ENCODE data around the gene SDK1.

The SDK1 gene

GRCh38 chr7:4026941-4027486 is 726.0 kb downstream of the SDK1 start:
- no peak for DNase-seq

- DNase-seq = no peak
Observed at GRCh38 chr7:4028221-4028620, 727.2 kb downstream of the SDK1 start.

GRCh38 chr7:4029941-4030340 is 728.9 kb downstream of the SDK1 start:
- DNase-seq = no peak

DNA sequence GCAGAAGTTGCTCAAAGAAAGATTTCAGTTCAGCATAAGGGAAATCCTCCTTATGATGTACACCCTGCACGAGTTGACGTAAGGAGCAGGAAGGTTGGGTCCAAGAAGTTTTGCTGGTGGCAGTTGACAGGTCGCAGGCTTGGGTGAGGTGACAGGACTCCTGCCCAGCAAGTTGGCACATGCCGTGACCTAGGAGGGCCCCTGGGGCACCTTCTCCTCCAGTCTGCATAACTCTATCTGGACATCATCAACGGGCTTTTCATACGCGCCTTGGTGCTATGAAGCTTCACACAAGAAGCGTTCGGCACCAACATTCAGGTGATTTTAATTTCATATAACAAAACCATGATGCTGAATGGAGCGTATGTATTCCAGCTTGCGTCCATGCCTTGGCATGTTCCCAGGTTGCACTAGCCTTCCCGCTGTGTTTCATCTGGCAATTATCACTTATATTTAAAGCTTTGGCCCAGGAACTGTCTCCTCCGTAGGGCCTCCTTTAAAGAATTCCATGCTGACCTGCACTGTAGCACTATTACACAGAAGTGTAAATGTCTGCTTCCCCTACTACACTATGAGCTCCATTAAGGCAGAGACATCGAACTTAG is 729.4 kb downstream of the SDK1 start:
- DNase-seq = no peak

DNA sequence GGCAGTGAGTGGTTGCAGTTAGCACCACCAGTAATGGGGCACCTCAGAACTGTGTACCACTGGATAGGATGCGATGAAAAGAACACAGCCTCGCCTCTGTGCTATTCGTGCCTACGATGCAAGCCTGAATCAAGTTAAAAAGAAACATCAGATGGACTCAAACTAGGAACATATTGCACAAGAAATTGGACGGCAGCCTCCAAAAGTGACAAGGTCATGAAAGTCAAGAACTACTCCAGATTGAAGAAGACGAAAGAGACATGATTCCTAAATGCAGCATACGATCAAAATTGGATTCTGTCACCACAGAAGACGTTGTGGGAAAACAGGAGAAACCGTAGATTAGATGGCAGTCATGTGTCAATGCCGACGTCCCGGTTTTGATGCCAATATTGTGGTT is 732.9 kb downstream of the SDK1 start:
- DNase-seq = no peak

DNA sequence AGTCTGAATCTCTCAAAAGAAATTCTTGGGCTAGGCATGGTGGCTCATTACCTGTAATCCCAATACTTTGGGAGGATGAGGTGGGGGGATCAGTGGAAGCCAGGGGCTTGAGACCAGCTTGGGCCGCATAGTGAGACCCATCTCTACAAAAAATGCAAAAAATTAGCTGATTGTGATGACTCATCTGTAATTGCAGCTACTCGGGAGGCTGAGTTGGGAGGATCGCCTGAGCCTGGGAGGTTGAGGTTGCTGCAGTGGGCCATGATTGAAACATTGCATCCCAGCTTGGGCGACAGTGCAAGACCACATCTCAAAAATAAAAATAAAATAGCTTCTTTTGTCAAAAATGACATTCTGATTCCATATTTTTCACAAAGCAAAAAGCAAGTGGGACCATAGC is 736.3 kb downstream of the SDK1 start:
- no peak for DNase-seq

DNA sequence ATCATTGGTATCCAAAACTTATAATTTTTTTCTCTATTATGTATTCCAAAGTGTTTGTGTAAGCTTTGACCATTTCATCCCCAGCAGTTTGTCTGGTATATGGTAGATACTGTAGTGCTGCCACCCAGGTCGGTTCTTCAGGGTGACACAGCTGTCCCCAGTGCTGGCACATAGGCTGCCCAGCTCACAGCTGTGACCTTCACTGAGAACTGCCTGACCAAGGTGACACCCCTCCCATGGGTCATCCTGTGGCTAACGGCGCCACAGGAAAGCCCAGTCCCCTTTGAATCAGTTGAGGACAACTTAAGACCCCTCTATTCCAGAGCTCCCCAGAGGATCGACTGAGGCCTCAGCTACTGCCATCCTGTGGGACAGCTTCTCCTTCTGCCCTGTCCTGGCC is 736.8 kb downstream of the SDK1 start:
- DNase-seq = no peak

DNA sequence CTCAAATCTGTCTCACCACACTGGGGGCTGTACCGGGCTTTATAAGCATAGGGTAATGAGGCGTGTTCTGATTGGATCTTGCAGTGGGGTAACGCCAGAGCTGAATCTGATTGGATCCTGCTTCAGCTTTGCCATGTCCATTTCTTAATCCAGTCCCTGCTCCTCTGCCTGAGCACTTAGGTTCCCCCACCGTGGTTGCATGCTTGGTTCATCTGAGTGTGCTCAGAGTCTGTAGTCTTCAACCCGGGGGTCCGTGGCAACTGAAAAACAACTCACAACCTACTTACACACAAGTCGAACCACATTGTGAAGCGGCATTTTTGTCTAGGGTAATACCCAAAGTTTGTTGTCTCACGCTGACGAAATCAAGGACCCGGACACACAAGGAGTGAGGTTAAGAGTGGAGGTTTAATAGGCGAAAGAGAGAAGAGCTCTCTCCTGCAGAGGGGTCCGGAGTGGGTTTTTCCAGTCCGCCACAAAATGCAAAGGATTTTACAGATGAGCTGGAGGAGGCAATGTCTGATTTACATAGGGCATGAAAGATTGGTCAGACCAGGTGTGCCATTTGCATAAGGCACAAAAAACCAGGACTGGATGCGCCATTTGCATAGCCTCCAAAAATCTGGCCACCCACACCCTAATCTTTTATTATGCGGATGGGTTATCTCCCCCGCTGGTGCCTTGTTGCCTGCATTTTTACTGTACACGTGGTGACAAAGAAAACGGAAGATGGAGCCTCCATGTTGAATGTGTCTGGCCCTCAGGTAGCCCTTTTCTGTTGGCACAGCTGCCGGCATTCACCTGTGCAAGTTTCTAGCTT is 739.3 kb downstream of the SDK1 start:
- no peak for DNase-seq

DNA sequence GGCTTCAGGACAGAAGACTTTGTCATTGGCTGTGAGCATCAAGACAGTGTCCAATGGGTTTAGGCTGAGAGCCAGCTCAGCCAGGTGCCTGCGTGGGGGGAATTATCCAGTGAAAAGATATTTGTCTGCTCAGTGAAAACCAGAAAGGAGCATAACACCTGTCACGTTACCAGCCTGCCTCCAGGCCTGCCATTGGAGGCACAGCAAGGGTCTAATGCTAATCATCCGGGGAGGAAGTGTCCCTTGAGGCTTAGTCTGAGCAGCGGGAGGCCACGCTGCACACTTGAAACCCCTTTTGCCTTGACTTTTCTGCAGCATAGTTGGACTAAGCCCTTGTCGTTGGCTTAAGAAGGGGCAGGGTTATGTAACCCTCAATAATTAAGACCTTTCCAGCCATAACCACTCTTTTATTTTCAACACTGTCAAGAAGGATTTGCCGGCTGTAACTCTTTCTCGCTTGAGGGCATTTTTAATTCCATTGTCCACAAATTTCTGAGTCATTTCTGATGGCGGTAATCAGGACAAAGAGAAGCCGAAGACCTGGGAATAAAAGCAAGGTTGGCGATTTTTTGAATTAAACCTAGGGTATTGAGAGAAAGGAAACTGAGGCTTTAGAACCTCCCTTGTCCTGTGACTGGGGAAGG is 741.5 kb downstream of the SDK1 start:
- DNase-seq = no peak

DNA sequence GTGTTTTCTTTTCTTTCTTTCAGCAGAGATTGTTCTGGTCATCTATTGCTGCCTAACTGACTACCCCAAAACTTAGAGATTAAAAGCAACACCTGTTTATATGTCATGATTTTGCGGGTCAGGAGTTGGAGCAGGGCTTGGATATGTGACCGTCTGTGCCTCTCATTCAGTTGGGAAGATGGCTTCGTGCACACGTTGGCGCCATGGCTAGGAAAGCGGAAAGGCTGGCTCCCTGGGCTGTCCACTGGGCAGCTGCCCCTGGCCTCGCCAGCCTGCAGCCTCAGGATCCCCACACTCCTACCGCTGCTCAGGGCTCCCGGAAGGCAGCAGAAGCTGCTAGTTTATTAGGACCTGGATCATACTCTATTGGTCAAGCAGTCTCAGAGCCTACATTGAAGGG is 742.9 kb downstream of the SDK1 start:
- DNase-seq = no peak

GRCh38 chr7:4045450-4045849 is 744.4 kb downstream of the SDK1 start:
- no peak for DNase-seq

- no peak for DNase-seq
Observed at GRCh38 chr7:4045975-4046374, 744.9 kb downstream of the SDK1 start.

DNA sequence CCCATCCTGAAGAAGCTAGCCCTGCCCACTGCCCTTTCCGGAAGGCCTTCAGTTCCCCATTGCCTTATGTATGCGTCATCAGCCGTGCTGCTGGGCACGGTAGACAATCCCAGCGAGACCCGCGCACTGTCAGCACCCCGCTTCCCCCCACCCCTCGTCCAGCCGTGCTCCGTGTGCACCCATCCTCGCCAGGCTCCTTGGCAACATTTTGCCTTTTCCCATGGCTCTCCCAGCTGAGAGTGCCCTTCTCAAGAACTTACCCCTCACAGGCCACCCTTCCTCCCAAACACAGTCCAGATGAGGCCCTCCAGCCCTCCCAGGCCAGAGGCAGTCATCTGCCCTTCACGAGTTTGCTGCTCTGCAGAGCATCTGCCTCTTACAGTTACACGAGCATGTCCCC is 747.3 kb downstream of the SDK1 start:
- no peak for DNase-seq

DNA sequence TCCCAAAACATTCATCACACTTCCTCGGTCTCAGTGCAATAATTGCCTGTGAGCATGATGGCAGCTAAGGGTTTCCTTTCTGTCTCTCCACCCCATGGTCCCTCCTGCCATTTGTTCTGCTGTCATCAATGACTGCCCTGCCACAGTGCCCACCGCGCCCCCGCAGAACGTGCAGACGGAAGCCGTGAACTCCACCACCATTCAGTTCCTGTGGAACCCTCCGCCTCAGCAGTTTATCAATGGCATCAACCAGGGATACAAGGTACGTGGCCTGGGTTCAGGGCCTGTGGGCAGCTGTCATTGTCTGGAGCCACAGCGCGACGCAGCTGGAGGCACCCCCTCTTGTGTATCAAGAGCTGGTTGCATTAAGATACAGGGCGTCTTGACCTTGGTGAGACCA is 748.1 kb downstream of the SDK1 start:
- no peak for DNase-seq

GRCh38 chr7:4050126-4050660 is 749.1 kb downstream of the SDK1 start:
- no peak for DNase-seq

DNA sequence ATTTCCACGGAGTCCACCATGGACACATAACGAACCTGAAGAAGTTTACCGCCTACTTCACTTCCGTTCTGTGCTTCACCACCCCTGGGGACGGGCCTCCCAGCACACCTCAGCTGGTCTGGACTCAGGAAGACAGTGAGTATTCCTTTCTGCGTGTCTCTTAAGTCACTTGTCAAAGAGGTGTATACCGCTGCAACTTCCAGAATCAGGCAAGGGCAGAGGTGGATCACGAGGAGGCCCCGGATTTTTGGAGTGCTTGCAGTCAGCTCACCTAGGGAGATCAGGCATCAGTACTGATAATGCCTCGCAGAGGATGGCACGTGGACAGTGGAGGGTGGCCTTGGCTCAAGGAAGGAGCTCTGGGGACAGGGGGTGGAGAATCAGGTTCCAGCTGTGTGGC is 750.6 kb downstream of the SDK1 start:
- no peak for DNase-seq

GRCh38 chr7:4052130-4052529 is 751.1 kb downstream of the SDK1 start:
- DNase-seq = no peak

DNA sequence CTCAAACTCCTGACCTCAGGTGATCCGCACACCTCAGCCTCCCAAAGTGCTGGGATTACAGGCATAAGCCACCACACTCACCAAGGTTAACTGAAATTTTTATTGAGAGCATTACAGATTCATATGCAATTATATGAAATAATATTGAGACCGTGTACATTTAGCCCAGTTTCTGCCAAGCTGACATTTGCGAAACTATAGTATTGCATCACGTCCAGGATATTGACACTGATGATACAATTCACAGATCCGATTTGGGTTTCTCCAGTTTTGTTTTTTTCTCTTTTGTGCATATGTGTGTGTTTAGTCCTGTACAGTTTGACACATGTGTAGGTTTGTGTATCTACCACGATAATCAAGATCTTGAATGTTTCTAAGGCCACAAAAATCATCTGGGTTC is 753.1 kb downstream of the SDK1 start:
- DNase-seq = no peak

DNA sequence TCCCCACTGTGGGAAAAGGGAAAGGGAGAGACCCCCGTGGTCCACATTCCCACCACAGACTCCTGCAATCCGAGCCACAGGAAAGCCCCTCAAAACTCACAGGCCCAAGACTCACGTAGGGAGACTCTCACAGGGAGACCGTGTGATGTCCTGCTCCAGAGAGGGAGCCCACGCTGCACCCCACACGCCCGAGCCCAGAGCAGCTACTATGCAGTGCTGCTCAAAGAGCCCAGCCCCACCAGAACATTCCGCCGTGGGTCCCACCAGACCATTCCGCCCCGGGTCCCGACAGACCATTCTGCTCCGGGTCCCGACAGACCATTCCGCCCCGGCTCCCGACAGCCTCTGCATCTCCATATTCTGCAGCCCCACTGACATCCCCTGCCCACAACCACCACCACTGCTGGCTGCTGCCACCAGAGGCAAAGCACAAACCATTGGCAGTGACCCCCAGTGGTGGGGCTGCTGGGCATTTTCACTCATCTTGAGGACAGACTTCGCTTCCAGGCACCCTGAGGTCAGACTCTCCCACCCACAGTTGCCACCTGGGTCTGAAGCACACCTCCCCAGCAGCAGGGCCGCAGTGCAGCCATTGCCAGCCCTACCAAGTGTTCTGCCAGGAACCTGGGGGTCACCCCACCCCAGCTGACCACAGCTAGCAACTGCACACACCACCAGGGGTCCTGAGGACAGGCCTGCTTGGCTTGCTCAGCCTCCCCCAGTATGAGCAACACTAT is 755.7 kb downstream of the SDK1 start:
- no peak for DNase-seq

- no peak for DNase-seq
Observed at GRCh38 chr7:4057289-4057616, 756.2 kb downstream of the SDK1 start.

DNA sequence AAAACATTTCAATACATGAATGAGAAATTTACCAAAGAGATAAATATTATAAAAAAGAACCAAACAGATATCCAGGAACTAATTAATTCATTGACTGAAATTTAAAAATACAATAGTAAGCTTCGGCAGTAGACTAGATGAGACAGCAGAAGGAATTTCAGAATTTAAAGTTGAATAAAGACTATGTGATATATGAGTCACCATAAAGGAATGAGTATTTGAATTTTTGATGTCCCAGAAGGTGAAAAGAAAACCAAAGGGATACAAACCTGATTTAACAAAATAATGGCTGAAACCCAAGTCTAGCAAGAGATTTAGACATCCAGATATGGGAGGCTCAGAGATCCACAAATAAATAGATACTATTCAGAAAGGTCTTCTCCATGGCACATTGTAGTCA is 757.1 kb downstream of the SDK1 start:
- DNase-seq = no peak

- peak in 1 of 2 donors; percentile 8 for DNase-seq
Observed at GRCh38 chr7:4065190-4065589, 764.1 kb downstream of the SDK1 start.

DNA sequence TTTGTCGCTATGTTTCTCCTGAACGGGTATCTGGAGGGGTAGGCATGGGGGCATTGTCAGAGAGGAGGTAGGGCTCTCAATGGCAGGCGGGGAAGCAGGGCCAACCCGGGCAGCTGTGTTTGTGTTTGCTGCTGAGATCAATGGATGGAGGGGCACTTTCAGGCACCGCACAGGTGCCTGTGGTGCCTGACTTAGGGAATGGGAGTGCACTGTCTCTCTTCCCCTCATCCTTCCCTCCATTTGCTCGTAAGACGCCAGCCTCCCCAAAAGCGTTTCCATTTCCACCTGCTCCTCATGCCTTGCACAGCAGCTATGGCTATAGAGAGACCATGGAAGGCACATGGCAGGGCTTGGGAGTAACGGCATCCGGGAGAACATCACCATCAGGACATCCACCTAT is 765.2 kb downstream of the SDK1 start:
- no peak for DNase-seq

Measured in hippocampal formation (tissue), 2 donors.